OCI-LY1 (cell line): ENCODE data around the gene KPNA1.
"Not testable (repeated sequence)": the region's sequence is repeated elsewhere in the genome, so short reads cannot be mapped to it uniquely, and the experiment has no call there.

ENCODE experiments used
- H2AFZ ChIP-seq: fragments of 200-600 bp; sonication (generic), shearing (Covaris generic); 2 replicates; pipeline ENCODE4 v1.6.0; 2014; ENCODE audit warnings: antibody characterized with exemption, mild to moderate bottlenecking, low read length
- H3F3A ChIP-seq: fragments of 200-600 bp; sonication (generic), shearing (Covaris generic); 2 replicates; pipeline ENCODE4 v1.6.0; 2014; ENCODE audit warnings: mild to moderate bottlenecking, antibody characterized with exemption, low read length, moderate library complexity; ENCODE audit not compliant: insufficient read depth
- H3K27ac ChIP-seq: fragments of 200-600 bp; sonication (generic); 2 replicates; pipeline ENCODE4 v1.5.1; 2014; ENCODE audit warnings: low read length, mixed run types, mild to moderate bottlenecking, low read depth; ENCODE audit not compliant: poor library complexity, severe bottlenecking
- H3K27me3 ChIP-seq: fragments of 200-600 bp; sonication (generic); 2 replicates; pipeline ENCODE4 v1.6.0; 2014; ENCODE audit warnings: antibody characterized with exemption, mild to moderate bottlenecking, low read length, moderate library complexity; ENCODE audit not compliant: insufficient read depth
- H3K36me3 ChIP-seq: fragments of 200-600 bp; sonication (generic); 2 replicates; pipeline ENCODE4 v1.6.1; 2014; ENCODE audit warnings: mild to moderate bottlenecking, antibody characterized with exemption, low read length, moderate library complexity, mixed read lengths; ENCODE audit not compliant: insufficient read depth
- H3K4me1 ChIP-seq: fragments of 200-600 bp; sonication (generic); 2 replicates; pipeline ENCODE4 v1.5.1; 2014; ENCODE audit warnings: mild to moderate bottlenecking, low read length, moderate library complexity; ENCODE audit not compliant: insufficient read depth, severe bottlenecking
- H3K4me2 ChIP-seq: fragments of 200-600 bp; sonication (generic), shearing (Covaris generic); 2 replicates; pipeline ENCODE4 v1.6.1; 2014; ENCODE audit warnings: low read length
- H3K4me3 ChIP-seq: fragments of 200-600 bp; sonication (generic); 2 replicates; pipeline ENCODE4 v1.5.1; 2014; ENCODE audit warnings: low read length, low read depth, mild to moderate bottlenecking, mixed read lengths; ENCODE audit not compliant: poor library complexity, severe bottlenecking
- H3K79me2 ChIP-seq: fragments of 200-600 bp; shearing (Covaris generic); 2 replicates; pipeline ENCODE4 v1.6.1; 2016; ENCODE audit warnings: mixed run types, low read length, mixed read lengths; ENCODE audit not compliant: insufficient read depth
- H3K9ac ChIP-seq: fragments of 200-600 bp; sonication (generic), shearing (Covaris generic); 2 replicates; pipeline ENCODE4 v1.6.1; 2014; ENCODE audit warnings: mild to moderate bottlenecking, low read length, mixed read lengths
- H3K9me2 ChIP-seq: fragments of 200-600 bp; sonication (generic), shearing (Covaris generic); 2 replicates; pipeline ENCODE4 v1.6.1; 2014; ENCODE audit warnings: low read depth, mild to moderate bottlenecking, low read length, mixed read lengths
- H3K9me3 ChIP-seq: fragments of 200-600 bp; shearing (Covaris generic); 2 replicates; pipeline ENCODE4 v1.6.1; 2014; ENCODE audit warnings: low read length, mixed read lengths
- H4K20me1 ChIP-seq: fragments of 200-600 bp; sonication (generic), shearing (Covaris generic); 2 replicates; pipeline ENCODE4 v1.6.0; 2016; ENCODE audit warnings: mild to moderate bottlenecking, low read length; ENCODE audit not compliant: insufficient read depth
- CTCF ChIP-seq: fragments of 200-600 bp; sonication (generic), shearing (Covaris generic); IDR thresholded peaks from 2 replicates; pipeline ENCODE4 v1.5.1; 2017; ENCODE audit warnings: mild to moderate bottlenecking, antibody characterized with exemption, low read length, moderate library complexity, mixed read lengths
- EZH2 ChIP-seq: fragments of 200-600 bp; sonication (generic), shearing (Covaris generic); IDR thresholded peaks from 2 replicates; pipeline ENCODE4 v1.8.0; 2017; ENCODE audit warnings: borderline replicate concordance, mixed run types, mild to moderate bottlenecking, antibody characterized with exemption, low read length, moderate library complexity, mixed read lengths

The KPNA1 gene

GRCh38 chr3:122456074-122456473 is 58.7 kb downstream of the KPNA1 start:
- no peaks in the 10 kb centered on the region for H3F3A ChIP-seq
- H2AFZ ChIP-seq = no peak overlapping the region
- H3K4me2 ChIP-seq = no peak overlapping the region
- no peaks in the 10 kb centered on the region for H3K4me1 ChIP-seq
- H3K9me2 ChIP-seq = no peaks in the 10 kb centered on the region
- H3K27me3 ChIP-seq = no peaks in the 10 kb centered on the region
- H3K9ac ChIP-seq = no peak overlapping the region
- H3K79me2 ChIP-seq = no peaks in the 10 kb centered on the region
- no peak overlapping the region for H3K27ac ChIP-seq
- H3K36me3 ChIP-seq = peaks cover 70% of the 10 kb centered on the region
- no peak for TF ChIP-seq CTCF
- no peak for TF ChIP-seq EZH2
- no peak overlapping the region for H3K4me3 ChIP-seq
- no peaks in the 10 kb centered on the region for H4K20me1 ChIP-seq
- H3K9me3 ChIP-seq = no peaks in the 10 kb centered on the region

GRCh38 chr3:122451371-122451770 is 63.4 kb downstream of the KPNA1 start:
- TF ChIP-seq CTCF (no peak), EZH2 (no peak)
- H3K4me3 ChIP-seq = no peak overlapping the region
- no peaks in the 10 kb centered on the region for H4K20me1 ChIP-seq
- no peak overlapping the region for H2AFZ ChIP-seq
- H3K9me2 ChIP-seq = no peaks in the 10 kb centered on the region
- H3K79me2 ChIP-seq = no peaks in the 10 kb centered on the region
- H3K27ac ChIP-seq = no peak overlapping the region
- no peaks in the 10 kb centered on the region for H3K4me1 ChIP-seq
- peaks cover 69% of the 10 kb centered on the region for H3K36me3 ChIP-seq
- H3K4me2 ChIP-seq = no peak overlapping the region
- no peaks in the 10 kb centered on the region for H3F3A ChIP-seq
- H3K9ac ChIP-seq = no peak overlapping the region
- H3K27me3 ChIP-seq = no peaks in the 10 kb centered on the region
- H3K9me3 ChIP-seq = no peaks in the 10 kb centered on the region

GRCh38 chr3:122448218-122448617 is 66.5 kb downstream of the KPNA1 start:
- H3F3A ChIP-seq, H4K20me1 ChIP-seq, H3K4me1 ChIP-seq, H3K27ac ChIP-seq, H3K79me2 ChIP-seq, H3K9ac ChIP-seq, H3K4me3 ChIP-seq, H3K9me3 ChIP-seq, H3K4me2 ChIP-seq, H3K27me3 ChIP-seq, H2AFZ ChIP-seq, H3K9me2 ChIP-seq: not testable (repeated sequence)
- peaks cover 76% of the 10 kb centered on the region for H3K36me3 ChIP-seq

GRCh38 chr3:122444491-122444887 is 70.2 kb downstream of the KPNA1 start:
- H3K36me3 ChIP-seq = peaks cover 80% of the 10 kb centered on the region
- not testable (repeated sequence) for H3K79me2 ChIP-seq, H3F3A ChIP-seq, H2AFZ ChIP-seq, H3K9me2 ChIP-seq, H3K9me3 ChIP-seq, H3K4me1 ChIP-seq, H3K27me3 ChIP-seq, H4K20me1 ChIP-seq, H3K4me2 ChIP-seq, H3K9ac ChIP-seq, H3K27ac ChIP-seq, H3K4me3 ChIP-seq

- H3K4me1 ChIP-seq, H3F3A ChIP-seq, H3K79me2 ChIP-seq, H3K4me2 ChIP-seq, H3K9ac ChIP-seq, H3K27me3 ChIP-seq, H2AFZ ChIP-seq, H4K20me1 ChIP-seq, H3K9me3 ChIP-seq, H3K27ac ChIP-seq, H3K4me3 ChIP-seq, H3K9me2 ChIP-seq: not testable (repeated sequence)
- peaks cover 80% of the 10 kb centered on the region for H3K36me3 ChIP-seq
Observed at GRCh38 chr3:122443762-122444490, 70.8 kb downstream of the KPNA1 start.
